GM12864 (cell line): ENCODE measurements around the gene PKP2.

Source experiments
- DNase-seq: peaks from one replicate; pipeline ENCODE4 v3.0.0-alpha.2; 2011; ENCODE audit warnings: low read depth
- H3K4me3 ChIP-seq: 2 replicates; pipeline ENCODE4 v1.5.1; 2011; ENCODE audit warnings: mild to moderate bottlenecking, low read depth, low read length, control low read depth
- TF ChIP-seq, protein P1 (sequence below): IDR thresholded peaks from 2 replicates; pipeline ENCODE4 v1.5.1; 2011; ENCODE audit warnings: low read depth, mild to moderate bottlenecking, moderate library complexity, low read length, control low read depth, inconsistent platforms; ENCODE audit errors: missing control alignments

Gene PKP2

DNA sequence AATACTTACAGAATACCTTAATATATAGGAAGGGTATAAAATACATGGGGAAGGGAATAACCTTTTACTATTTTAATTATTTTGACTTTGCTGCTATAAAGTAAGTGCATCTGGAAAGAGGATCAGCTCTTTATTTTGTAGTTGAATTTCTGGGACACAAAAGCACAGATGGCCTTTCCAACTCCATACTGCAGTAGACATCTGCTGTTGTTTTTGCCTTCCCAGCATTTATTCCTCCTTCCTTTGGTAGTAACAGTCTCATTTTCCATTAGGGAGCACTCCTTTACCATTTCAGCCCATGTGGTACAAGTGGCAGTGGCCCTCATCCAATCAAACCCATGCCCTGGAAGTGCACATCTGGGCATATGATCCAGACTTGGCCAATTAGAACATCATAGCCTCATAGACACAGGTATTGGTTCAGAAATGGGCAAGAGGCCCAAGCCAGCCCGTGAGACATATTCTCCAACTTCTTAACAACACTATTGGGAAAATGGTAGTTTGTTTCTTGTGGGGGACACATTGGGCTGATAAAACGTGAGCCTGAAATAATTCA lies 76.1 kb downstream of the PKP2 start:
- H3K4me3 ChIP-seq: no peak overlapping the region
- TF ChIP-seq, protein P1, sequence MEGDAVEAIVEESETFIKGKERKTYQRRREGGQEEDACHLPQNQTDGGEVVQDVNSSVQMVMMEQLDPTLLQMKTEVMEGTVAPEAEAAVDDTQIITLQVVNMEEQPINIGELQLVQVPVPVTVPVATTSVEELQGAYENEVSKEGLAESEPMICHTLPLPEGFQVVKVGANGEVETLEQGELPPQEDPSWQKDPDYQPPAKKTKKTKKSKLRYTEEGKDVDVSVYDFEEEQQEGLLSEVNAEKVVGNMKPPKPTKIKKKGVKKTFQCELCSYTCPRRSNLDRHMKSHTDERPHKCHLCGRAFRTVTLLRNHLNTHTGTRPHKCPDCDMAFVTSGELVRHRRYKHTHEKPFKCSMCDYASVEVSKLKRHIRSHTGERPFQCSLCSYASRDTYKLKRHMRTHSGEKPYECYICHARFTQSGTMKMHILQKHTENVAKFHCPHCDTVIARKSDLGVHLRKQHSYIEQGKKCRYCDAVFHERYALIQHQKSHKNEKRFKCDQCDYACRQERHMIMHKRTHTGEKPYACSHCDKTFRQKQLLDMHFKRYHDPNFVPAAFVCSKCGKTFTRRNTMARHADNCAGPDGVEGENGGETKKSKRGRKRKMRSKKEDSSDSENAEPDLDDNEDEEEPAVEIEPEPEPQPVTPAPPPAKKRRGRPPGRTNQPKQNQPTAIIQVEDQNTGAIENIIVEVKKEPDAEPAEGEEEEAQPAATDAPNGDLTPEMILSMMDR: no peak
- DNase-seq: no peak

GRCh38 chr12:32819424-32819823 lies 77.2 kb downstream of the PKP2 start:
- TF ChIP-seq, protein P1: no peak
- H3K4me3 ChIP-seq: no peak overlapping the region
- no peak for DNase-seq

DNA sequence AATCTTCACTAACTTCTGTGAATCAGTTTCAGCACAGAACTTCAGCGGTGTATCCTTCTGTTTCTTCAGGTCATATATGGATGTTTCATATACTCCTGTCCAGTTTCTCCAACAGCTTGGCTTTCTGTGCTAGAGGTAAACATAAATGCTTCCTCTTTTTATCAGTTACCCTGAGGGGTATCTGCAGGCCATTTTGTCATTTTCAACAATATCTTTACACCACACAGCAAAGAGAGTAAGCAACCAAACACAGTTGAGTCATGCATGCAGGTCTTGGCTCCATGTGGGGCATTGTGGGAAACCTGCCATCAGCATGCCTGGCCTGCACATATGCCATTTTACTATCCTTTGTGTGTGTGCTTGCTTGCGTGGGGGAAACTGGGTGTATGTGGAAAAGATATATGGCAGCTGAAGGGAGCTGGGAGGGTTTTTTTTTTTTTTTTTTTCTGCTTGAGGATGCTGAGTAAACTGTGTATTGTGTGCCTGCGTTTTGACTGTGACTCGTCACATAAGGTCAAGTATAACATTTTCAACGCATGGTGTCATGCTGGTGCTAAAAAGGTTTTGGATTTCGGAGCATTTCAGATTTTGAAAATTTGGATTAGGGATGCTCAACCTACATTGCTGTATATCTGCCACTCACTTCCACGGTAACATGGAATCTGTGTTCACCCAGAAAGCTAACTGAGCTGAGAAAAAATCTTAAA lies 84.7 kb downstream of the PKP2 start:
- DNase-seq: no peak
- TF ChIP-seq, protein P1: no peak
- H3K4me3 ChIP-seq: no peak overlapping the region

- TF ChIP-seq, protein P1: no peak
- no peak for DNase-seq
- H3K4me3 ChIP-seq: no peak overlapping the region
Measured at GRCh38 chr12:32809846-32810245, 86.7 kb downstream of the PKP2 start.

DNA sequence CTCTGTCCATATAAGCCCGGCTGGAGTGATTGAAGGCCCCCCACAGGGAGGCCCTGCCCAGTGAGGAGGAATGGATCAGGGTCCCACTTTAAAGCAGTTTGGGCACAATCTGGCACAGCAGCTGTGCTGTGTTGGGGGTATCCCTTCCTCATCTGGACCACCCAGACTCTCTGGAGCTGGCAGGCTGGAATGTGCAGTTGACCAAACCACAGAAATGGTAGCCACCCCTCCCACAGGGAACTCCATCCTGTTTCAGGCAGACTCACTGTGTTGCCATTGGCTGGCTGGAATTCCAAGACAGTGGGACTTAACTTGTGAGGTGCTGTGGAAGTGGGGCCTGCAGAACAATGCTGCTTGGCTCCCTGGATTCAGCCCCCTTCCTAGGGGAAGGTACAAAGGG lies 87.4 kb downstream of the PKP2 start:
- DNase-seq: no peak
- TF ChIP-seq, protein P1: no peak
- H3K4me3 ChIP-seq: no peak overlapping the region

DNA sequence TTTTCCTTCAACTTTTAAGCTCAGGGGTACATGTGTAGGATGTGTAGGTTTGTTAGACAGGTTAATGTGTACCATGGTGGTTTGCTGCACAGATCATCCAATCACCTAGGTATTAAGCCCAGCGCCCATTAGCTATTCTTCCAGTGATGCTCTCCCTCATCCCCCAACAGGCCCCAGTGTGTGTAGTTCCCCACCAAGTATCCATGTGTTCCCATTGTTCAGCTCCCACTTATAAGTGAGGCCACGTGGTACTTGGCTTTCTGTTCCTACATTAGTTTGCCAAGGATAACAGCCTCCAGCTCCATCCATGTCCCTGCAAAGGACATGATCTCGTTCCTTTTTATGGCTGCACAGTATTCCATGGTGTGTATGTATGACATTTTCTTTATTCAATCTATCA lies 92.3 kb downstream of the PKP2 start:
- TF ChIP-seq, protein P1: no peak
- DNase-seq: no peak
- H3K4me3 ChIP-seq: no peak overlapping the region
